ENCODE measurements around the gene P2RY13. TPM values are rescaled to one million over a fixed set of nuclear protein-coding genes. Genes with fewer than 3 reads are reported as not detected.

The P2RY13 gene
- total and polyA plus RNA-seq, 3 donors from 2014 or later = 0.31 to 1.7 TPM; not detected in 1

DNA sequence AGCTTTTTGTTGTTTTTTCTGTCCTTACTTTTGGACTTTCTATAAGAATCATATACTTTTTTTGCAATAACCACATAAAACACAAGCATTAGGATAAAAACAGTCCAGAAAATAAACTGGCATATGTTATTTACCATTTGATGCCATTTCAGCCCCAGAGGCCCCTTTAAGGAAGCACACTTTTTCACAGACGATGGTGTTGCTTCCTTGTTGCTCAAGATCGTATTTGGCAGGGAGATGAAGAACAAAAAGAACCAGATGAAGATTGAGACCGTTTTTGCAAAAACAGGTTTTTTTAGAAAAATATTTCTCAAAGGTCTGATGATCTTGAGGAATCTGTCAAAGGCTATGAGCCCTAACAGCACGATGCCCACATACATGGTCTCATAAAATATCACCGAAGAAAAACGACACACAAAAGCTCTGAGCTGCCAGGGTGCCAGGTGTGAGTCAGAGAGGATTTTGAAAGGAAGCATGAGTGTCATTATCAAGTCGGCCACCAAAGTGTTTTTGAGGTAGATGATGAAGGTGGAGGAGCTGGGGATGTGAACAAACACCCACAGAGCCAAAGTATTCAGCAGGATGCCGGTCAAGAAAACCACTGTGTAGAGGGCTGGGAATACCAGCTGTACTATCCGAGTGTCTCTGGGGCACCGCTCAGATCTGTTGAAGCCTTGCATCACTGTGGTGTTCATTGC lies 902 bp downstream of the P2RY13 start:
- Histone ChIP-seq H3K4me1 (no peaks in the 10 kb centered on the region), H3K9me3 (no peaks in the 10 kb centered on the region), H3K36me3 (ENCODE audit: low read depth, missing control alignments) (no peaks in the 10 kb centered on the region), H3K27me3 (no peaks in the 10 kb centered on the region), H3K27ac (no peak overlapping the region), H3K4me3 (no peak overlapping the region)
- intact Hi-C loops (cut with DNase I; ENCODE audit: low total_unique reads) = no loop called here
- DNase-seq = no peak
- 50 to 60% methylated on average over 10 of the region's 10 CpGs for WGBS, 2 donors
- no peak for TF ChIP-seq CTCF (IDR thresholded peaks at IDR 0.05)
- TF ChIP-seq POLR2A (IDR thresholded peaks at IDR 0.05) = no peak

DNA sequence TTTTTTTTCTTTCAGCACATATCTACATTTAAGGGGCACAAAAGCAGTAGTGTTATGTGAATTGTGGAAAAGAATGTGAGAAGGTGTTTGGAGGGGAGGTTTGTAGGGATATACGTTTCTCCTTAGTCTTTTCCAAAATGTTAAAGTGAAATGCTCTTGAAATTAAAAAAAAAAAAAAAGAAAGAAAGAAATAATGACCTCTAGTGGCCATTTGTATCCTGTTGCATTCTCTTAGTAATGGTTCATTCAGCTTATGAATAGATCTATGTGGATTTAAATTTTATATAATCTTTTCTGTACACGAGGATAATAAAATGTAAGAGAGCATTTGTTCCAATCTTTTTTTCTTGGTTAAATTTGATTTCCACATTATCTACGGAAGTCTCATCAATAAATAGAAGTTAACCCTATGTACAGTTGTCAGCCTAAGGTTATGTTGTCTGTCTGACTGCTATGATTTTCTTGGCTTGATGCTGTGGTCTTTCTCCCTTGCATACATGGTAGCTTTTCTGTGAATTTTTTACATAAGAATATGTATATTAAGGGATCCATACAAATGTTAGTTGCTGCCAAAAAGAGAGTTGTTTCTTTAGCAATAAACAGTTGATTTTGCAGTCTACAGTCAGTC lies 1.7 kb downstream of the P2RY13 start:
- no peak overlapping the region for H3K27ac ChIP-seq
- TF ChIP-seq CTCF (IDR thresholded peaks at IDR 0.05) (peak in 1 of 3 experiments; percentile 72), POLR2A (IDR thresholded peaks at IDR 0.05) (no peak)
- no peak overlapping the region for H3K4me3 ChIP-seq
- H3K4me1 ChIP-seq = no peaks in the 10 kb centered on the region
- H3K36me3 ChIP-seq (ENCODE audit: low read depth, missing control alignments) = no peaks in the 10 kb centered on the region
- H3K27me3 ChIP-seq = no peaks in the 10 kb centered on the region
- no peaks in the 10 kb centered on the region for H3K9me3 ChIP-seq
- no peak for DNase-seq
- intact Hi-C loops (cut with DNase I; ENCODE audit: low total_unique reads) = no loop called here
- WGBS, 2 donors = 26 to 31% methylated on average over 3 of the region's 3 CpGs

DNA sequence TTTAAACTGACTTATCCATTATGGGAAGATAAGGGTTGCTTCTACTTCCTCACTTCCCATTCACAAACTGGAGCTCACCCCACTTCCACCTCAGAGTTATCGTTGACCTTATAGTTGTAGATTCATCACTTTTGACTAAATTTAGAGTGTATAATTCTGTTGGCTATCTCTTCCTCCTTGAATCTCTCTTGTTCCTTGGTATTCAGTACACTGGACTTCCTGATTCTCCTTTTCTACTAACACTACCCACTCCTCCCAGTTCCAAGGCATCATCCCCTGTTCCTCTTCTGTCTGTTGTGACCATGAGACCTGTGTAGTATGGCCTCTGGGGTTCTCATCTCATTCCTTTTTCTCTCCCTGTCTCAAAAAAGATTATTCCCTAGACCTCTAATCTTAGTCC lies 6.8 kb downstream of the P2RY13 start:
- intact Hi-C loops (cut with DNase I; ENCODE audit: low total_unique reads) = no loop called here
- H3K4me1 ChIP-seq = no peaks in the 10 kb centered on the region
- 79 to 92% methylated on average over 1 of the region's 1 CpG for WGBS, 2 donors
- no peak overlapping the region for H3K27ac ChIP-seq
- H3K36me3 ChIP-seq (ENCODE audit: low read depth, missing control alignments) = no peaks in the 10 kb centered on the region
- no peak for DNase-seq
- H3K9me3 ChIP-seq = no peaks in the 10 kb centered on the region
- TF ChIP-seq CTCF (IDR thresholded peaks at IDR 0.05) (no peak), POLR2A (IDR thresholded peaks at IDR 0.05) (no peak)
- no peaks in the 10 kb centered on the region for H3K27me3 ChIP-seq
- no peak overlapping the region for H3K4me3 ChIP-seq

GRCh38 chr3:151321526-151321925 lies 7.8 kb downstream of the P2RY13 start:
- TF ChIP-seq CTCF (IDR thresholded peaks at IDR 0.05) (no peak), POLR2A (IDR thresholded peaks at IDR 0.05) (no peak)
- Histone ChIP-seq H3K4me1 (no peaks in the 10 kb centered on the region), H3K36me3 (ENCODE audit: low read depth, missing control alignments) (no peaks in the 10 kb centered on the region), H3K9me3 (no peaks in the 10 kb centered on the region), H3K4me3 (no peak overlapping the region), H3K27me3 (no peaks in the 10 kb centered on the region), H3K27ac (no peak overlapping the region)
- intact Hi-C loops (cut with DNase I; ENCODE audit: low total_unique reads) = no loop called here
- DNase-seq = no peak
- 74% methylated on average over 1 of the region's 1 CpG for WGBS, 2 donors

GRCh38 chr3:151320131-151320530 lies 9.2 kb downstream of the P2RY13 start:
- WGBS, 2 donors = 93 to 96% methylated on average over 2 of the region's 2 CpGs
- intact Hi-C loops (cut with DNase I; ENCODE audit: low total_unique reads) = no loop called here

More at GRCh38 chr3:151320131-151320530, 9.2 kb downstream of the P2RY13 start:
- Histone ChIP-seq H3K27ac (no peak overlapping the region), H3K4me1 (no peaks in the 10 kb centered on the region), H3K27me3 (no peaks in the 10 kb centered on the region), H3K36me3 (ENCODE audit: low read depth, missing control alignments) (no peaks in the 10 kb centered on the region), H3K4me3 (no peak overlapping the region), H3K9me3 (no peaks in the 10 kb centered on the region)
- DNase-seq = no peak
- TF ChIP-seq CTCF (IDR thresholded peaks at IDR 0.05) (no peak), POLR2A (IDR thresholded peaks at IDR 0.05) (no peak)
